ENCODE data around the gene ABR.
"Not testable (repeated sequence)": the region's sequence is repeated elsewhere in the genome, so short reads cannot be mapped to it uniquely, and the experiment has no call there.

The ABR gene

GRCh38 chr17:1170739-1171138 lies 9.0 kb downstream of the ABR start:
- no peak for DNase-seq

- DNase-seq = no peak
Measured at GRCh38 chr17:1169929-1170312, 9.9 kb downstream of the ABR start.

- no peak for DNase-seq
Measured at GRCh38 chr17:1169221-1169928, 10.4 kb downstream of the ABR start.

- peak; percentile 44 for DNase-seq
Measured at GRCh38 chr17:1168533-1169220, 11.1 kb downstream of the ABR start.

GRCh38 chr17:1166276-1166675 lies 13.5 kb downstream of the ABR start:
- DNase-seq = no peak

- DNase-seq = no peak
Measured at GRCh38 chr17:1165836-1166235, 13.9 kb downstream of the ABR start.

- no peak for DNase-seq
Measured at GRCh38 chr17:1164935-1165556, 14.7 kb downstream of the ABR start.

- peak; percentile 6 for DNase-seq
Measured at GRCh38 chr17:1162116-1162855, 17.5 kb downstream of the ABR start.

- no peak for DNase-seq
Measured at GRCh38 chr17:1160591-1161390, 19.0 kb downstream of the ABR start.

GRCh38 chr17:1159431-1160180 lies 20.2 kb downstream of the ABR start:
- no peak for DNase-seq

- no peak for DNase-seq
Measured at GRCh38 chr17:1158879-1159278, 20.9 kb downstream of the ABR start.

- DNase-seq = no peak
Measured at GRCh38 chr17:1156864-1157263, 22.9 kb downstream of the ABR start.

GRCh38 chr17:1154704-1155103 lies 25.1 kb downstream of the ABR start:
- no peak for DNase-seq

GRCh38 chr17:1153795-1154546 lies 25.8 kb downstream of the ABR start:
- DNase-seq = peak; percentile 20

- not testable (repeated sequence) for DNase-seq
Measured at GRCh38 chr17:1152582-1152981, 27.2 kb downstream of the ABR start.

GRCh38 chr17:1150863-1151600 lies 28.7 kb downstream of the ABR start:
- DNase-seq = no peak

- DNase-seq = no peak
Measured at GRCh38 chr17:1149869-1150268, 29.9 kb downstream of the ABR start.

GRCh38 chr17:1147664-1148063 lies 32.1 kb downstream of the ABR start:
- DNase-seq = peak; percentile 17

GRCh38 chr17:1146561-1147265 lies 33.1 kb downstream of the ABR start:
- no peak for DNase-seq
